IMR-90 (cell line): ENCODE measurements around the gene CUL3. TPM values are rescaled to one million over a fixed set of nuclear protein-coding genes. Genes with fewer than 3 reads are reported as not detected.
A peak's percentile ranks its signal among the peaks of the same experiment; 100 is the strongest.

Experiments
- ATAC-seq: fragments of 200-7000 bp; cut with Tn5 transposase; 2 replicates; pipeline ENCODE4 v1.9.1; 2020; ENCODE audit warnings: low read depth, mild to moderate bottlenecking, moderate library complexity
- BruUV-seq: library from RNA; stranded (reverse); fragments of 400-500 nt; replicated peaks from 2 replicates; lab custom pipeline; 2021; lab: Mats Ljungman, UMichigan
- CTCF ChIA-PET: fragments of 300-600 bp; formaldehyde crosslinking; extraction: SDS; loops from one replicate; lab custom pipeline; 2021; ENCODE audit warnings: antibody characterized with exemption; lab: Yijun Ruan, JAX
- POLR2A ChIA-PET: fragments of 300-600 bp; sonication (Branson Sonifier 250); formaldehyde crosslinking; loops from one replicate; lab custom pipeline; 2022; ENCODE audit warnings: antibody characterized with exemption; ENCODE audit not compliant: unreplicated experiment; lab: Charles Lee
- DNase-seq: peaks from one replicate; pipeline ENCODE4 v3.0.0; 2013
- H2AFZ ChIP-seq: replicated peaks from 2 replicates; pipeline ENCODE3; 2013; ENCODE audit warnings: low read length, mild to moderate bottlenecking; ENCODE audit not compliant: poor library complexity
- H2AK5ac ChIP-seq: 2 replicates; pipeline ENCODE4 v1.6.1; 2013; ENCODE audit warnings: low read depth, low read length, inconsistent platforms
- H2AK9ac ChIP-seq: replicated peaks from 2 replicates; pipeline ENCODE3; 2013; ENCODE audit warnings: mild to moderate bottlenecking, low read depth, low read length, moderate library complexity; ENCODE audit not compliant: poor library complexity
- H2BK120ac ChIP-seq: 2 replicates; pipeline ENCODE4 v1.6.1; 2013; ENCODE audit warnings: low read depth, low read length, inconsistent platforms
- H2BK15ac ChIP-seq: 3 replicates; pipeline ENCODE4 v1.6.1; 2013; ENCODE audit warnings: low read depth, low read length, inconsistent platforms
- H2BK20ac ChIP-seq: 2 replicates; pipeline ENCODE4 v1.6.1; 2013; ENCODE audit warnings: low read depth, mild to moderate bottlenecking, inconsistent platforms, low read length, moderate library complexity
- H2BK5ac ChIP-seq: 2 replicates; pipeline ENCODE4 v1.6.1; 2013; ENCODE audit warnings: mild to moderate bottlenecking, low read depth, low read length, inconsistent platforms; ENCODE audit not compliant: poor library complexity, severe bottlenecking
- H3K14ac ChIP-seq: replicated peaks from 2 replicates; pipeline ENCODE4 v1.6.1; 2013; ENCODE audit warnings: low read depth, low read length, inconsistent platforms
- H3K18ac ChIP-seq: 2 replicates; pipeline ENCODE4 v1.6.1; 2013; ENCODE audit warnings: low read depth, low read length, control low read depth
- H3K23ac ChIP-seq: 2 replicates; pipeline ENCODE4 v1.6.1; 2013; ENCODE audit warnings: low read depth, low read length, inconsistent platforms
- H3K27ac ChIP-seq: 2 replicates; pipeline ENCODE4 v1.5.1; 2013; ENCODE audit warnings: mild to moderate bottlenecking, control low read depth, low read length; ENCODE audit not compliant: insufficient read depth
- H3K27me3 ChIP-seq: 2 replicates; pipeline ENCODE4 v1.6.1; 2013; ENCODE audit warnings: low read length; ENCODE audit not compliant: control insufficient read depth, insufficient read depth
- H3K36me3 ChIP-seq: 2 replicates; pipeline ENCODE4 v1.6.1; 2013; ENCODE audit warnings: low read length, mixed read lengths; ENCODE audit not compliant: control insufficient read depth, insufficient read depth
- H3K4ac ChIP-seq: 2 replicates; pipeline ENCODE4 v1.6.1; 2013; ENCODE audit warnings: low read depth, low read length, inconsistent platforms
- H3K4me1 ChIP-seq: 2 replicates; pipeline ENCODE4 v1.6.1; 2013; ENCODE audit warnings: low read length, mixed read lengths; ENCODE audit not compliant: control insufficient read depth, insufficient read depth
- H3K4me2 ChIP-seq: 2 replicates; pipeline ENCODE4 v1.6.1; 2013; ENCODE audit warnings: low read depth, mild to moderate bottlenecking, control low read depth, low read length, moderate library complexity
- H3K4me3 ChIP-seq: 2 replicates; pipeline ENCODE4 v1.5.1; 2013; ENCODE audit warnings: low read depth, mild to moderate bottlenecking, control low read depth, low read length, moderate library complexity; ENCODE audit not compliant: insufficient read depth
- H3K56ac ChIP-seq: 2 replicates; pipeline ENCODE4 v1.6.1; 2013; ENCODE audit warnings: low read length, inconsistent platforms; ENCODE audit not compliant: insufficient read depth; ENCODE audit errors: extremely low read depth
- H3K79me1 ChIP-seq, 2 experiments: 2 replicates each; pipeline ENCODE4 v1.6.1; 2013; ENCODE audit warnings: low read length in 2 of 2, inconsistent platforms in 1 of 2, low read depth in 1 of 2
- H3K9ac ChIP-seq: 2 replicates; pipeline ENCODE4 v1.6.1; 2013; ENCODE audit warnings: low read depth, low read length, control low read depth
- H3K9me1 ChIP-seq: 2 replicates; pipeline ENCODE4 v1.6.1; 2013; ENCODE audit warnings: low read length, inconsistent platforms; ENCODE audit not compliant: insufficient read depth
- H3K9me3 ChIP-seq: 2 replicates; pipeline ENCODE4 v1.6.1; 2013; ENCODE audit warnings: low read length; ENCODE audit not compliant: control insufficient read depth, insufficient read depth
- H4K20me1 ChIP-seq: 2 replicates; pipeline ENCODE4 v1.6.1; 2013; ENCODE audit warnings: low read length, inconsistent platforms; ENCODE audit not compliant: insufficient read depth
- H4K5ac ChIP-seq: 2 replicates; pipeline ENCODE4 v1.6.1; 2013; ENCODE audit warnings: mild to moderate bottlenecking, low read depth, low read length, control low read depth
- H4K8ac ChIP-seq, 2 experiments: 2 replicates each; pipeline ENCODE4 v1.6.1; 2013; ENCODE audit warnings: low read depth in 2 of 2, low read length in 2 of 2, control low read depth in 1 of 2, inconsistent platforms in 1 of 2
- H4K91ac ChIP-seq: 2 replicates; pipeline ENCODE4 v1.6.1; 2013; ENCODE audit warnings: low read depth, low read length, inconsistent platforms; ENCODE audit not compliant: insufficient read depth
- BHLHE40 ChIP-seq: fragments of 150-350 bp; IDR thresholded peaks from 2 replicates; pipeline ENCODE4 v1.6.1; 2016; ENCODE audit warnings: mild to moderate bottlenecking, low read depth, low read length
- MAFK ChIP-seq: IDR thresholded peaks from 2 replicates; pipeline ENCODE4 v1.6.1; 2012; ENCODE audit warnings: low read depth, low read length, improper control_type of control experiment
- MAZ ChIP-seq: IDR thresholded peaks from 2 replicates; pipeline ENCODE4 v1.6.1; 2012; ENCODE audit warnings: low read depth, mild to moderate bottlenecking, low read length, improper control_type of control experiment, moderate library complexity, borderline replicate concordance
- RCOR1 ChIP-seq: IDR thresholded peaks from 2 replicates; pipeline ENCODE4 v1.6.1; 2012; ENCODE audit warnings: mild to moderate bottlenecking, low read length, improper control_type of control experiment; ENCODE audit not compliant: insufficient replicate concordance
- WGBS, 2 experiments: methylation state at CpG; one replicate each; pipeline versions ENCODE4 v1.1.5 to v1.1.7; 2013; ENCODE audit warnings: missing lambda C conversion rate in 2 of 2; ENCODE audit not compliant: insufficient read length in 1 of 2; ENCODE audit errors: extremely low coverage in 2 of 2; 5-methylcytosine and 5-hydroxymethylcytosine counted together
- dilution Hi-C: fragments of 300-500 bp; cut with HindIII; formaldehyde crosslinking; loops from one replicate; pipeline ENCODE4 v1.14.3; 2018; ENCODE audit warnings: low sequenced_read_pairs; ENCODE audit not compliant: unreplicated experiment
- in situ Hi-C: fragments of 300-500 bp; cut with MboI; formaldehyde crosslinking; loops from 3 replicates; pipeline ENCODE4 v1.14.3; 2019; ENCODE audit warnings: low sequenced_read_pairs, inconsistent platforms, mixed read lengths
- intact Hi-C: fragments of 100-400 bp; cut with micrococcal nuclease; formaldehyde crosslinking; loops from 2 replicates; pipeline ENCODE4 v1.10.0; 2022
- polyA plus RNA-seq, 3 experiments: library from polyadenylated mRNA; depleted of rRNA; stranded (reverse); fragments of >200 nt; gene quantifications; 2 replicates each; pipeline ENCODE4 v1.2.3, GENCODE V29; 2012; ENCODE audit warnings: low replicate concordance in 1 of 3
- total RNA-seq: library from RNA; depleted of rRNA; stranded (reverse); fragments of >200 nt; gene quantifications from 2 replicates; pipeline ENCODE4 v1.2.3, GENCODE V29; 2012

Gene CUL3
- total and polyA plus RNA-seq, 2 of the 4 experiments (the other 2 are of a cell fraction), result 33.7 to 45.7 TPM

DNA sequence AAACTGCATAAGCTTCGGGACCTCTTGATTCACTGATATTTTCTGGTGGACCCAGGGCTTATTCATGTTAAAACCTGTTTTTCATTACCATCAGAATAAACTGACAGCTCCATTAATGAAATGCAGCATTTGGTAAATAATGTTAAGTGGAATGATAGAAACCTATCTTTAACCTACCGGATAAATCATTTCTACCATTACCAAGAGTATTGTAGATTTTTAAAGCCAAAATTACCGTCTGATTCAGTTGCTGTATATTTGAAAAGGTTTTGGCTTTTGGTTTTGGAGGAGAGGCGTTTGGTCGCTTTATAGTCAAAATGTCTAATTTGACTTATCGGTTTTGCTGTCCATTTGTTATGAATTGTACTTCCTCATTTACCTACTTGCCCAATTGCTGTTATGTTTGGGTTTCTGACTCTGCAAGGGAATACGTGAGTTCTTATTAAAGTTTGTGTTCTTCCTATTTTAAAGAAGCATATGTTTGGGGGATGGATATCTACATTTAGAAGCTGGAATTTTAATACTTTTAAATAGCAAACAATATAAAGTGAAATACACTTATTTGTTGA is 1.0 kb upstream of the CUL3 start:
- no TSS peak for BruUV-seq
- peak overlapping the region; percentile 90 for H3K4me2 ChIP-seq

More for the DNA sequence above, 1.0 kb upstream of the CUL3 start:
- Histone ChIP-seq H4K20me1 (peaks cover 30% of the 10 kb centered on the region), H3K9ac (peak overlapping the region; percentile 31), H3K36me3 (no peaks in the 10 kb centered on the region), H4K91ac (peak overlapping the region; percentile 78; the same call in 1 of the 2 replicates), H3K79me1 (peaks cover 0 to 10% of the 10 kb centered on the region in 2 experiments; a peak in 1 of 4 replicates), H2BK120ac (peak overlapping the region; percentile 68; the same call in 1 of the 2 replicates), H2AFZ (peak overlapping the region; percentile 97), H3K27me3 (no peaks in the 10 kb centered on the region), H3K23ac (peak overlapping the region; percentile 90; the same call in 1 of the 2 replicates), H3K56ac (peak overlapping the region; percentile 76), H3K27ac (no peak overlapping the region), H3K9me3 (no peaks in the 10 kb centered on the region), H3K18ac (no peak overlapping the region), H2AK9ac (peak overlapping the region; percentile 80), H3K9me1 (peaks cover 2% of the 10 kb centered on the region; the same call in 1 of the 2 replicates), H3K4me3 (peak overlapping the region; percentile 72), H3K14ac (peak overlapping the region; percentile 92), H4K5ac (peak overlapping the region; percentile 27; the same call in 1 of the 2 replicates), H2BK15ac (0 out of 3 replicates have a peak overlapping the region, but pooled peaks have one; percentile 13), H2AK5ac (no peak overlapping the region), H3K4me1 (0 out of 2 replicates have a peak, but pooled peaks cover 2% of the 10 kb centered on the region), H3K4ac (peak overlapping the region; percentile 88), H4K8ac (peak overlapping the region; percentile 18 to 95; a peak in 2 of 4 replicates), H2BK20ac (0 out of 2 replicates have a peak overlapping the region, but pooled peaks have one; percentile 67), H2BK5ac (peak overlapping the region; percentile 6)
- whole genome bisulfite sequencing, 2 experiments, result no CpG with 5 or more reads among the region's 7 CpGs
- POLR2A ChIA-PET, result interaction anchor here (0.6 to 1.0 kb wide), 3 partner anchors 16 to 244 kb away, joined by 3 to 11 read pairs (median 4); no protein-coding TSS in a partner anchor
- CTCF ChIA-PET, result interaction anchor here (0.7 kb wide), 1 partner anchor 174 kb away, joined by 3 read pairs; no protein-coding TSS in a partner anchor
- TF ChIP-seq MAFK, result no peak
- no peak for TF ChIP-seq BHLHE40
- no peak for TF ChIP-seq MAZ
- TF ChIP-seq RCOR1, result no peak
- no peak for DNase-seq
- dilution Hi-C loops (no loop called here), in situ Hi-C loops (no loop called here), intact Hi-C loops (loop anchor here (5.0 kb wide), 2 partner anchors 229 to 416 kb away; no protein-coding TSS in a partner anchor)
- ATAC-seq, result no peak
